ENCODE data around the gene RNF187. TPM values are rescaled to one million over a fixed set of nuclear protein-coding genes. Genes with fewer than 3 reads are reported as not detected.

Gene RNF187
- total RNA-seq, 1 experiment from 2014 or later: 137 TPM

DNA sequence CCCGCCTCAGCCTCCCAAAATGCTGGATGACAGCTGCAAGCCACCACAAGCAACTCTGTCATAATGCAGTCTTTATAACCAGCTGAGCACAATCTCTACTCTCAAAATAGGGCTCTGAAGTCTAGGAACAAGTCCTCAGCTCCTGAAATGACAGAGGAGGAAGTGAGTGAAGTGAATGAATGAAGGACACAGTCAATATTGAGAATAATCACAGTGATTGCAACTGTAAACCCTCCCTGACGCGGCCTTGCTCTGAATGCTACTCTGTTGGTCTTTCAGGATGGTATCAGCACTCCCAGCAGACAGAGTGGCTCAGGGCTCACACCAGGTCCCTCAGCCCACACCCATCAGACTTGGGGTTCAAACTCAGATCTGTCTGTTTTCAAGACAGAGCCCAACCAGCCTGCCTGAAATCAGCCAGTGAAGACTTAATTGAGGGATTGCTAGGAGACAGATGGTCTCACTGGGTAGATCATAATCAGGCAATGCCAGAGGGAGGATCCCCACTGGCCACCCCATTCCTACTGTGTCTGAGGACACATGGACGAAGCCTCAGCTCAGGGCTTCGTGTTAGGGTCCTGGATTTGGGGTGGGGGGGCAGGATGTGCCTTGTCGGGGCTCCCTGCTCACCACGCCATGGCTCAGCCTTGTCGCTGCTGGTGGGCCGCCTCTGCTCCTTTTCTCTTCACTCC lies 20.9 kb downstream of the RNF187 start:
- POLR2A ChIA-PET: no interaction called here
- no peaks in the 10 kb centered on the region for H3K36me3 ChIP-seq (ENCODE audit: control insufficient read depth in 1 of 2, insufficient read depth in 2 of 2, low read length in 2 of 2)
- H2AFZ ChIP-seq (ENCODE audit: low read depth, low read length, poor library complexity, severe bottlenecking): no peak overlapping the region
- DNase-seq (ENCODE audit: low read depth, low spot score) (no peak), ATAC-seq (no peak)
- H3K4me1 ChIP-seq (ENCODE audit: control insufficient read depth in 1 of 2, insufficient read depth in 2 of 2, low read length in 2 of 2): no peaks in the 10 kb centered on the region
- H3K4me2 ChIP-seq (ENCODE audit: low read length): no peak overlapping the region
- H3K27ac ChIP-seq (ENCODE audit: low read depth, low read length): no peak overlapping the region
- H3K9me3 ChIP-seq (ENCODE audit: control insufficient read depth in 1 of 2, insufficient read depth in 1 of 2, low read depth in 1 of 2, low read length in 2 of 2): no peaks in the 10 kb centered on the region
- RAD21 ChIA-PET (ENCODE audit: low non-redundant PET in 1 of 2, low total read pairs in 2 of 2, uncharacterized antibody in 2 of 2, unreplicated experiment in 2 of 2): no interaction called here
- H4K20me1 ChIP-seq (ENCODE audit: insufficient read depth): no peaks in the 10 kb centered on the region
- intact Hi-C loops (cut with micrococcal nuclease): no loop called here
- CTCF ChIA-PET: no interaction called here
- BruUV-seq (replicated peaks): no TSS peak
- no peaks in the 10 kb centered on the region for H3K9me2 ChIP-seq (ENCODE audit: insufficient read depth)
- H3K79me2 ChIP-seq (ENCODE audit: insufficient read depth, low read length): no peaks in the 10 kb centered on the region
- TF ChIP-seq EGR1 (IDR thresholded peaks at IDR 0.05; ENCODE audit: low read depth): no peak
- TF ChIP-seq, protein P1, sequence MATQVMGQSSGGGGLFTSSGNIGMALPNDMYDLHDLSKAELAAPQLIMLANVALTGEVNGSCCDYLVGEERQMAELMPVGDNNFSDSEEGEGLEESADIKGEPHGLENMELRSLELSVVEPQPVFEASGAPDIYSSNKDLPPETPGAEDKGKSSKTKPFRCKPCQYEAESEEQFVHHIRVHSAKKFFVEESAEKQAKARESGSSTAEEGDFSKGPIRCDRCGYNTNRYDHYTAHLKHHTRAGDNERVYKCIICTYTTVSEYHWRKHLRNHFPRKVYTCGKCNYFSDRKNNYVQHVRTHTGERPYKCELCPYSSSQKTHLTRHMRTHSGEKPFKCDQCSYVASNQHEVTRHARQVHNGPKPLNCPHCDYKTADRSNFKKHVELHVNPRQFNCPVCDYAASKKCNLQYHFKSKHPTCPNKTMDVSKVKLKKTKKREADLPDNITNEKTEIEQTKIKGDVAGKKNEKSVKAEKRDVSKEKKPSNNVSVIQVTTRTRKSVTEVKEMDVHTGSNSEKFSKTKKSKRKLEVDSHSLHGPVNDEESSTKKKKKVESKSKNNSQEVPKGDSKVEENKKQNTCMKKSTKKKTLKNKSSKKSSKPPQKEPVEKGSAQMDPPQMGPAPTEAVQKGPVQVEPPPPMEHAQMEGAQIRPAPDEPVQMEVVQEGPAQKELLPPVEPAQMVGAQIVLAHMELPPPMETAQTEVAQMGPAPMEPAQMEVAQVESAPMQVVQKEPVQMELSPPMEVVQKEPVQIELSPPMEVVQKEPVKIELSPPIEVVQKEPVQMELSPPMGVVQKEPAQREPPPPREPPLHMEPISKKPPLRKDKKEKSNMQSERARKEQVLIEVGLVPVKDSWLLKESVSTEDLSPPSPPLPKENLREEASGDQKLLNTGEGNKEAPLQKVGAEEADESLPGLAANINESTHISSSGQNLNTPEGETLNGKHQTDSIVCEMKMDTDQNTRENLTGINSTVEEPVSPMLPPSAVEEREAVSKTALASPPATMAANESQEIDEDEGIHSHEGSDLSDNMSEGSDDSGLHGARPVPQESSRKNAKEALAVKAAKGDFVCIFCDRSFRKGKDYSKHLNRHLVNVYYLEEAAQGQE (IDR thresholded peaks at IDR 0.05; ENCODE audit: low read depth): no peak
- no peak for TF ChIP-seq EZH2phosphoT487 (IDR thresholded peaks at IDR 0.05; ENCODE audit: borderline replicate concordance)
- TF ChIP-seq, protein P2, sequence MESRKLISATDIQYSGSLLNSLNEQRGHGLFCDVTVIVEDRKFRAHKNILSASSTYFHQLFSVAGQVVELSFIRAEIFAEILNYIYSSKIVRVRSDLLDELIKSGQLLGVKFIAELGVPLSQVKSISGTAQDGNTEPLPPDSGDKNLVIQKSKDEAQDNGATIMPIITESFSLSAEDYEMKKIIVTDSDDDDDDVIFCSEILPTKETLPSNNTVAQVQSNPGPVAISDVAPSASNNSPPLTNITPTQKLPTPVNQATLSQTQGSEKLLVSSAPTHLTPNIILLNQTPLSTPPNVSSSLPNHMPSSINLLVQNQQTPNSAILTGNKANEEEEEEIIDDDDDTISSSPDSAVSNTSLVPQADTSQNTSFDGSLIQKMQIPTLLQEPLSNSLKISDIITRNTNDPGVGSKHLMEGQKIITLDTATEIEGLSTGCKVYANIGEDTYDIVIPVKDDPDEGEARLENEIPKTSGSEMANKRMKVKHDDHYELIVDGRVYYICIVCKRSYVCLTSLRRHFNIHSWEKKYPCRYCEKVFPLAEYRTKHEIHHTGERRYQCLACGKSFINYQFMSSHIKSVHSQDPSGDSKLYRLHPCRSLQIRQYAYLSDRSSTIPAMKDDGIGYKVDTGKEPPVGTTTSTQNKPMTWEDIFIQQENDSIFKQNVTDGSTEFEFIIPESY (IDR thresholded peaks at IDR 0.05; ENCODE audit: extremely low read depth, insufficient replicate concordance, low read length): no peak
- TF ChIP-seq EZH2 (IDR thresholded peaks at IDR 0.05): no peak
- H3K27me3 ChIP-seq (ENCODE audit: insufficient read depth, low read length): peaks cover 5% of the 10 kb centered on the region
- no peak overlapping the region for H3K4me3 ChIP-seq (replicated peaks in 1 of 2; ENCODE audit: low read depth in 1 of 2, low read length in 2 of 2)
- no peak overlapping the region for H3K9ac ChIP-seq (ENCODE audit: low read length)

Data from HCT116 (cell line).